GM12864 (cell line): Measurements from ENCODE around the gene ZNF438.

Experiments used
- DNase-seq: peaks from one replicate; pipeline ENCODE4 v3.0.0-alpha.2; 2011; ENCODE audit warnings: low read depth
- H3K4me3 ChIP-seq: 2 replicates; pipeline ENCODE4 v1.5.1; 2011; ENCODE audit warnings: mild to moderate bottlenecking, low read depth, low read length, control low read depth
- TF ChIP-seq, protein P1 (sequence below): IDR thresholded peaks from 2 replicates; pipeline ENCODE4 v1.5.1; 2011; ENCODE audit warnings: low read depth, mild to moderate bottlenecking, moderate library complexity, low read length, control low read depth, inconsistent platforms; ENCODE audit errors: missing control alignments

ZNF438 gene

DNA sequence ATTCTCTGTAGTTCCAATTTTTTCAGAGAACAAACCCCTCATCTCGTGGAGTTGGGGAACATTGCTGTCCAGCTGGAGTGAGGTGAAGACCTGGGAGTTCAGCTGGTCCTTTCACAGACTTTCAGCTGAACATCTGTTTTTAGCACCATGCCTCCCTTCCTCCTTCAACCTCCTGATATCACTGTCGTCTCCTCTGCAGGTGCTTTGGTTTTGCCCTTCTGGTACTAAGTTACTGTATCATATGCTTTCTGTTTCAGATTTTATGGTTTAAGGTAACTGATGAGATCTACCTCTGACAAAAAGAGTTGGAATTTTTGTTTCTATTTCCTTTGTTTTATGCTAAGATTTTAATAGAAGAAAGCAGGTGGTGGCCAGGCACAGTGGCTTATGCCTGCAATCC lies 102.9 kb downstream of the ZNF438 start:
- H3K4me3 ChIP-seq, result no peak overlapping the region
- no peak for DNase-seq
- TF ChIP-seq, protein P1, sequence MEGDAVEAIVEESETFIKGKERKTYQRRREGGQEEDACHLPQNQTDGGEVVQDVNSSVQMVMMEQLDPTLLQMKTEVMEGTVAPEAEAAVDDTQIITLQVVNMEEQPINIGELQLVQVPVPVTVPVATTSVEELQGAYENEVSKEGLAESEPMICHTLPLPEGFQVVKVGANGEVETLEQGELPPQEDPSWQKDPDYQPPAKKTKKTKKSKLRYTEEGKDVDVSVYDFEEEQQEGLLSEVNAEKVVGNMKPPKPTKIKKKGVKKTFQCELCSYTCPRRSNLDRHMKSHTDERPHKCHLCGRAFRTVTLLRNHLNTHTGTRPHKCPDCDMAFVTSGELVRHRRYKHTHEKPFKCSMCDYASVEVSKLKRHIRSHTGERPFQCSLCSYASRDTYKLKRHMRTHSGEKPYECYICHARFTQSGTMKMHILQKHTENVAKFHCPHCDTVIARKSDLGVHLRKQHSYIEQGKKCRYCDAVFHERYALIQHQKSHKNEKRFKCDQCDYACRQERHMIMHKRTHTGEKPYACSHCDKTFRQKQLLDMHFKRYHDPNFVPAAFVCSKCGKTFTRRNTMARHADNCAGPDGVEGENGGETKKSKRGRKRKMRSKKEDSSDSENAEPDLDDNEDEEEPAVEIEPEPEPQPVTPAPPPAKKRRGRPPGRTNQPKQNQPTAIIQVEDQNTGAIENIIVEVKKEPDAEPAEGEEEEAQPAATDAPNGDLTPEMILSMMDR, result no peak

DNA sequence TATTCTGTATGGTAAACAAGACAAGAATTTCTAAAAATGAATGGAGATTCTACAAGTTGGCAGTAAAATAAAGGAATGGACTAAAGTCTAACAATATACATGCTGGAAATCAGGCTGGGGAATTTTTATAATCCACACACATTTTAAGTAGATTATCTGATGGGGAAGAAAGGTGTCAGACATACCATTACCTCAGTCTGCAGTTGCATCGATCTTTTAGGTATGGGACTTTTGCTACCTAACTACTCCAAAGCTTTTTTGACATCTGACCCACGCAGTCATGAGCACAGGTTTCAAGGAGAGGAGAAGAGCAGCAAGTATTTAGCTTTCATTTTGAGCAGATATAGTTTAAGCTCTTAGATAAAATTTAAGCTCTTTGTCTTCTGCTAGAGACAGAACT lies 113.0 kb downstream of the ZNF438 start:
- TF ChIP-seq, protein P1, result no peak
- DNase-seq, result no peak
- no peak overlapping the region for H3K4me3 ChIP-seq

DNA sequence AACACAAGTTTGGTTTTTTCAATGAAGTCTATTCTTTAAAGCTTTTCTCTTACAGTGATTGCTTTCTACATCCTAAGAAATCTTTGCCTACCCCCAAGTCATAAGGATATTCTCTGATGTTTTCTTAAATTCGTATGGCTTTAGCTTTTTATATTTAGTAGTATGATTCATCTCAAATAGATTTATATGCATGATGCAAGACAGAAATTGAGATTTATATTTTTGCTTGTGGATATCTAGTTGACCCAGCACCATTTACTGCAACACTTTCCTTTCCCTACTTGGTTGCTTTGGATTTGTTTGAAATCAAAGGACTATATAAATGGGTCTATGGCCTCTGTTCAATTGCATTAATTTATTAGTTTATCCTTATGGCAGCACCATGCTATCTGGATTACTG lies 113.9 kb downstream of the ZNF438 start:
- TF ChIP-seq, protein P1, result no peak
- no peak overlapping the region for H3K4me3 ChIP-seq
- DNase-seq, result no peak

DNA sequence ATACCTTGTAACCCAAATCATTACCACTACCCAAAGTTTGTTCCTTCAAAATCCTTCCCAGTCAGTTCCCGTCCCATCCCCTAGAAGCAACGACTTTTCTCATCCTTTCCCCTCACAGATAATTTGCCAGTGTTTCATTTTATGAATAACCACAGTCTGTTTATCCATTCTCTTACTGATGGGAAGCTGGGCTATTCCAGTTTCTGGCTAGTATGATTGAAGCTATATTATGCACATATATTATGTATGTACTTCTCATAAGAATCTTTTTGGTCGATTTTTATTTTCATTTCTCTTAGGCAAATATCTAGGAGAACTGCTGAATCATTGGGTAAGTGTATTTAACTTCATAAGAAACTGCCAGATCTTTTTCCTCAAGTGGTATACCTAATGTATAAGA lies 114.6 kb downstream of the ZNF438 start:
- no peak overlapping the region for H3K4me3 ChIP-seq
- TF ChIP-seq, protein P1, result no peak
- DNase-seq, result no peak

DNA sequence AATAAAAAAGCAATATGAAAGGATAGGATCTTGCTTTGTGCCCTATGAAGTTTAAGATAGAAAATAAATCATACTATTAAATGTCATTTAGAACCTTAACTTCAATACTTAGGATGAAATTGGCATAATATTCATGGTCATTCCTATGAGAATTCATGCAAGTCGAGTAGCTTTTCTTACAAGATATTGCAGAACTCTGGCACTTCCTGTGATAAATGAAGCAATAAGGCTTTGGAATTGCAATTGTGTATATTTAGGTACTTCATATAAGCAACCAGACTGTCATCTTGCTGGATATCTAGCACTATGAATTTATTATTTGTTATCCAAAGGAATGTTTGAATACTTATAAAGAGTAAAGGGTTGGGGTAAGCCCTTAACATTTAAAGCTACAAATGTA lies 116.5 kb downstream of the ZNF438 start:
- TF ChIP-seq, protein P1, result no peak
- DNase-seq, result no peak
- no peak overlapping the region for H3K4me3 ChIP-seq

DNA sequence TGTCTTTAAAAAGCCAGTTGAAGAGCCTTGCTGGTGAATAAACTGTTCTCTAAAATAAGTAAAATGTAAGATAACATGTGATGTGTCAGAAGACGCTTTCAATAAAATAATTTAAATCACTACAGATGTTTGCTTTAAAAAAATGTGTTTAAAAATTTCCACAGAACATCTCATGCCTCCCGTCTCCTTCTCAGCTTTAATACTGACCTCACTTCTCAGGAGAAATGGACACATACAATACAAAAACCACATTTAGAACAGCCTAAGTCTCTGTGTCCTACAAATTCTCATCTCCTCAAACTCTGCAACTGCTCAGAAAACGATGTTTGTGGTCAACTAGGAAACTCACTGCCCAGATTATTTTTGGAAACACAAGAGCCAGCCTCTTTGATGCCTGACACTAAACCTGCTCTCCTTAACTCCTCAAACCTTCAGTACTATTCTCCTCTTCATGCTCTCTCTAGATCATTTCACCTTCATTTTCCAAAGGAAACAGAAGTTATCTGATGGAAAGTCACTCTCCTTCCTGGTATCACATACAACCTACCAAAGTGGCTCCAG lies 120.3 kb downstream of the ZNF438 start:
- no peak for DNase-seq
- no peak overlapping the region for H3K4me3 ChIP-seq
- TF ChIP-seq, protein P1, result no peak

DNA sequence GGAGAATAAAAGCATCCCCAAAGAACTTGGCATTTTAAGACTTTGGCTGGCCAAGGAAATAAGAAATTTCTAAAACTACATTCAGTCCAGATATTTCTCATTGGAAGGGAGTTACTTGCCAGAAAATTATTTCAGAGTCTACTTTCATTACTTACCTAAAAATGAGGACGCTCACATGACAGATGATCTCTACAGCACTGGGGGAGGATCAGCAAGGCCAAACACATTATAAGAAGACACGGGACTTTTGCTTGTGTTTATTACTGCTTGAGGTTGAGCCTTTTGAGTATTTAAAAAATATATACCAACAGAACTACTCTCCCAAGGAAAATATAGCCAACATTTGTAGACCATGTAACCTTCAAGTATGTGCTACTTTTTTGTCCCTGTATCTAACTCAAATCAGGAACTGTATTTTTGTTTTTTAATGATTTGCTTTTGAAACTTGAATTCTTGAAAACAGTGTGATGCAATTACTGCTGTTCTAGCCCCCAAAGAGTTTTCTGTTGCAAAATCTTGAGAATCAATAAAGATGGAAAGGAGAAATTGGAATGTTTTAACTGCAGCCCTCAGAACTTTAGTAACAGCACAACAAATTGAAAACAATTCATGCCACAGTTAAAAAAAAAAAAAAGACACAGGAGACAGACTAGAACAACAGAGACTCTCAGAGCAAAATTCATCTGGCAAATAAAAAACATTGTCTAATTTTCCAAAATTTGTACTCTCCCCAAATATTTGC lies 128.1 kb downstream of the ZNF438 start:
- H3K4me3 ChIP-seq, result no peak overlapping the region
- DNase-seq, result no peak
- TF ChIP-seq, protein P1, result no peak
